GM19397 (cell line): Measurements from ENCODE around the gene AKAP11.

Experiments
- ATAC-seq: cut with Tn5 transposase; IDR thresholded peaks from one replicate; pipeline ENCODE4 v1.9.1; 2021; ENCODE audit warnings: mild to moderate bottlenecking, moderate library complexity; ENCODE audit not compliant: unreplicated experiment

The AKAP11 gene

DNA sequence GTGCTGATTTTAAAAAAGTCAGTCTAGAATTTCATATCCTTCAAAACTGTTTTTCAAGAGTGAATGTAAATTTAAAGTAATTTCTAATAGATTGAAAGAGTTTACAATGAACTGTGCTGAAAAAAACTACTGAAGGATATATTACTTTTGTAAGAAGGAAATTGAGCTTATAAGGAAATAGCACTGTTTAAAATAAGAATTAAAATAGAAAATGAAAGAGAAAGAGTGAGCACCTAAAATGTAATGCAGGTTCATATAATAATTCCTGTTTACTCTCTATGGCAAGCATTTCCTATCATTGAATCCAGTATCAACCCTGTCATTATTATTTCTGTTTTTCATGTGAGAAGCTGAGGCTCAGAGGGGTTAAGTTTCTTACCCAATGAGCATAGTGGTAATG, 57.3 kb downstream of the AKAP11 start:
- ATAC-seq = no peak

- no peak for ATAC-seq
Observed at GRCh38 chr13:42331009-42331408, 59.1 kb downstream of the AKAP11 start.

DNA sequence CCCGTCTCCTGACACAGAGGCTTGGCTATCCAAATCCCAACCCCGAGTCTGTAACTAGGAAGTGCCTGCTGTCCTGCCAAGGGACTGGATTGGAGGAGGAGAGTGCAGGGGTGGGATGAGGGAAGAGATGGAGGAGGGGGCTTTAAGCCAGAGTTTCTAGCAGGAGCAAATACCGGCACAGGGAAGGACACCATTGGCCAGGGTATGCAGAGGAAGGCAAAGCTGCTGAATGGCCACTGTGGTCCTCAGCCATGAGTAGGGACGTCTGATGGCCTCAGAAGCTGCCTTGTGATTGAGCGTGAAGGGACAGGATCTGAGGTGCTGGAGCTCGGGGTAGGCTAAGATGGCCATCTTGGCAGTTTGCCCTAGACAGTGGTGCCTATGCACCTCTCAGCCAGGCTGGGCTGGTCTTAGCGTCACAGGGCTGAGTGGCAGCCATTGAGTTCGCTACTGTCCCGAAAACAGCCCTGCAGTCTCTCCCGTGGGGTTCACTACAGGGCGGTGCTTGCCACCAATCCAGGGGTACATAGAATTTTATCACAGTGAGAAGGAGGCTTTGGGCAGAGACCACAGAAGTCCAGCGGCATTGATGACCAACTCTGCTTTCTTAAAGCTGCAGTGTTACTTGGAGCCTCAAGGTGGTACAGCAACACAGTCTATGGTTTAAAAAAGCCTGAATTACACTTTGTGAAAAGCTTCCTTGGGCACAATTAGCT, 61.8 kb downstream of the AKAP11 start:
- peak; percentile 69 for ATAC-seq

DNA sequence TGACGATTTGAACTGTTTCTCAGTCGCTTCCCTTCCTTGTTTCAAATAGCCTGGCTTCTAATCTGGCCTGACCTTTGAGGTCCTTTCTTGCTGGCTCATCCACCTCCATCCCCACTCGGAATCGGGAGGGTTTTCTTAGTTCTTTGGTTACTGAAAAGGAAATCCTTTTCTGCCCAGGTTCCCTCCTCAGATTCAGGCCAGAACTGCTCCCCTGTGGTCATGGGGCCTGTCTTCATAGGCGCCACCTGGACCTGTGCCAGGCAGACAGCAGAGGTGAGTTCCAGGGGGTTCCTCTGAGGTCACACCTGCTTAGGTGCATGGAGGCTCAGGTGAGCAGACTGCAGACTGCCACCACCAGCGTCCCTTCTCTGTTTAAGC, 62.4 kb downstream of the AKAP11 start:
- peak; percentile 30 for ATAC-seq

DNA sequence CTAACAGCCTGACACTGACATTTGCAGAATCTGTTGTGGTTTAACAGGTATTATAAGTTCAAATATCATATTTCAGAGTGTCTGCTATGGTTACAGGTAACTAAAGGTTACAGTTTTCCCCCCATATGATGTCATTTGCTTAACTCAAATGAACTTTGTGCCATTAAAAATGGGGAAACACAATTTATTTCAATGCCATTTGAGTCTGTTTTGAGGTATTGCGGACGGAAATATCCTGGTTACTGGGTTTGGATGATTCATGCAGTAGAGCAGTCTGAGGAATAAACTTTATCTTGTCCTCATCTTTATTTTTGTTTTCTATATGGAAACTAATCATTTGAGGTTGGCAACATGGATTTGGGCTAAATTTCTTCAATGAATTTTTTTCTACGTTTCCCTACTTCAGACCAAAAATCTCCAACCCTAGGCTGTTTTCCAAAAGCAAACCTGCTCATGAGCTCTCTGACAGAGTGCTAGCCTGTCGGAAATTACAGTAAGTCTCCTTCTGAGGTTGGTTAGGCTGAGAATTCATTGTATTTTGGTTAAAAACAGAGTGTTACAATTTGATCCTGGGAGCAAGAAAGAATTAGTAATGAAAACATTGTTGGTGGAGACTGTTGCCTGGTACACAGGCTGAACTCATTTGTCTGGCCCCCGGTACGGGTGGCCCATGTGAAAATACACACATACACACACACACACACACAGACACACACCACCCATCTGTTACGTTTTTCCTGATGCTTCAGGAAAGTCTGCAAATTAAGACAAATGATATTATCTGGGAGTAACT, 66.1 kb downstream of the AKAP11 start:
- ATAC-seq = no peak

- ATAC-seq = no peak
Observed at GRCh38 chr13:42345367-42345766, 73.4 kb downstream of the AKAP11 start.

- no peak for ATAC-seq
Observed at GRCh38 chr13:42348576-42348975, 76.6 kb downstream of the AKAP11 start.

GRCh38 chr13:42350141-42350540, 78.2 kb downstream of the AKAP11 start:
- ATAC-seq = no peak

DNA sequence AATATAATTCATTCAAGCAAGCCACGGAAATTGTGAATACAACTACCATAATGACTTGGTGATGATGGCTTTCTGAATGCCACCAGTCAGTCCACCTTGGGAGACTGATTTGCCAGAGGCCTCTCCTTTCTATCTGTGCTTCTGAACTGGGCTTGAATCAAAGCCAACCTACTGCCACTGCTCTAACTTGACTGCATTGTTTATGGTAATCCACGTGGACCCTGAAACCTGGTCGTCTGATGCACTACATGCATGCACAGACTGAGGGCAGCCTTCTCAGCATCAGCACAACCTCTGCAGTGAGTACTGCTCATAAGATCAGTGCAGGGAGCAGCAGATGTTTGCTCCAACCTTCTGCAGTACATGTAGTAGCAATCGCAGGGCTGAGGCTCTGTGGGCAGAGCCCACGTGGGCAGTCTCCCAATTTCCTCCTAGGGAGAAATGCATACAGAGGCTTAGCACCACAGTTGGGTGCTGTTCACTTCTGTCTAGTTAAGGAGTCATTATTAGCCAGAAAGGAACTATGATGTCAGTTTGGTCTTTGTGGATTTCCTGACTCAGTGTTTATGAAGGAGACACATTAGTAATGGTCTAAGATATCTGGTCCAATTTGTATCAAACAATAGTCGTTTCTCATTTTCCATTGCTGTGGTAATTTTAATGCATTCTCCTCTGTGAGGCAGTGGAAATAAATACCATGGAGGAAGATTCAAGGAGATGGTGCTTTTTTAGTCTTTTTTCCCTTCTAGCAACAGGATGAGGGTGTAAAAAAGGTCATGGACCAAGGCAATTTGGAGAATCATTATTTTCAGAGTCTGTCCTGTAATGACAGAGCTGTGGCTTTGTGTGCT, 82.5 kb downstream of the AKAP11 start:
- ATAC-seq = peak; percentile 79

GRCh38 chr13:42355092-42355485, 83.1 kb downstream of the AKAP11 start:
- ATAC-seq = no peak

- no peak for ATAC-seq
Observed at GRCh38 chr13:42355491-42356183, 83.7 kb downstream of the AKAP11 start.

- no peak for ATAC-seq
Observed at GRCh38 chr13:42356184-42356575, 84.2 kb downstream of the AKAP11 start.

DNA sequence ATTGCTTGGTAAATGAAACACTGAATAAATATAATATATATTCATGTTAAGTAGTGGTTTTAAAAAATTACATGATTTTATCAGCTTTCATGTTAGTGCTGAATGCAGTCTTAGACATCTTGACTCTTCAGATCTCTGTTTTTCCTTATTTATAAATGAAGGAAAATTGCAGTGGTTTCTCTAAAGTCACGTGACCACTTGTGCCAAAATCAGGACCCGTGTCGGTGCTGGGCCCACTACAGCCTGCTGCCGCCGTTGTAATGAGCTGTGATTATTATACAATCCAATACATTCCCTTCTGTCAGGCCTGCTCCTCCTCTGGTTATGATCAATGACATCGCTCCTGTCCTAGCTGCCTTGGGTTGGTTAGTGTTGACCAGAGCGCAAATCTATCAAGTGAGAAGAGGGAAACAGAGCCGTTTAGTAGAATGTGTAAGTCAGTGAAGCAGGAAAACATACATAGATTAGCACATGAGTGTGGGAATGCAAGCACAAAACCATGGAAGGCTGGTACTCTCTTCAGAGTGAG, 88.2 kb downstream of the AKAP11 start:
- ATAC-seq = no peak

DNA sequence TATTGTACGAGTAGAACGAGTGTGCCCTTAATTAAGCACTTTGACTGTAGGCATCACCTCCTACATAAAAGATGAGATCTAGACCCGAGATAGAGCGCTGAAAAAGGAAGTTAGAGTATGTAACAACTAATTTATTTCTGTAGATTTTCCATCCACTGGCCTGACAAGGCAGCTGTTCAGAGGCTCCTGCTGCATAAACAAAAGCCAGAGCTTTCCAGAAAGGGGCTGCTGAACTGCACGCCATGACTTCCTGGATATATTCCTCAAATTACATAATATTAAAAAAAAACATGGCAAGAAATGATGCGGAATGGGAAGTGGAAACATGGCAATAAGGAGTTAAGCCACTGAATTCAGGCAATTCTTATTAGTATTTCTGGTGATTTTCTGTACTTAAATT, 89.7 kb downstream of the AKAP11 start:
- ATAC-seq = no peak

DNA sequence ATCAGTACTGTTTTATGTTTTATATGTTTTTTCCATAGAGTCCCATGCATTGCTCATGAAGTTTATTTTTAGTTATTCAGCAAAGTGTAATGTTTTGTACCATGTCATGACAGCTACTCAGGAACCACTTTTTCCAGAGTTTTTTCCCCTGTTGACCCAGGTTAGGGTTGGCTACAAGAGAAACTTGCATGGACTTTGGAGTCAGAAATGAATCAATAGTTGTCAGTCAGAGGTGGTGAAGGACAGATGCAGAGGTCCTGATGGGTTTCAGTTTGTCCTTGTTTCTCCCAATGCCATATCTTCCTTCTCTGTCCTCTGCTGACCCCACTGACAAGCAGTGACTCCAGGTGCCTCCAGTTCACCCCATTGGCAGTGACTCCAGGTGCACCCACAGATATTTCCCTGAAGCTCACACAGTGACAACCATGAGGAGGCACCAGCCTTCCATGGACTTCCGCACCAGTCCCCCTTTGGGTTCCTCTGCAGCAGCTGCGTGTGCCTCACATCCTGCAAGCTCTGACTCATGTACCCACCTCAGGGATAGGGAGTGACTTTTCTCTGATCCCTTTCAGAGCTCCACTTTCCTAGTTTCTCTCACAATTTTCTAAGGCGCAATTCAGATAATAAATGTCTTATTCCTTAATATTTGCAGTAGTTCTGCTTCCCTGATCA, 92.1 kb downstream of the AKAP11 start:
- ATAC-seq = no peak

DNA sequence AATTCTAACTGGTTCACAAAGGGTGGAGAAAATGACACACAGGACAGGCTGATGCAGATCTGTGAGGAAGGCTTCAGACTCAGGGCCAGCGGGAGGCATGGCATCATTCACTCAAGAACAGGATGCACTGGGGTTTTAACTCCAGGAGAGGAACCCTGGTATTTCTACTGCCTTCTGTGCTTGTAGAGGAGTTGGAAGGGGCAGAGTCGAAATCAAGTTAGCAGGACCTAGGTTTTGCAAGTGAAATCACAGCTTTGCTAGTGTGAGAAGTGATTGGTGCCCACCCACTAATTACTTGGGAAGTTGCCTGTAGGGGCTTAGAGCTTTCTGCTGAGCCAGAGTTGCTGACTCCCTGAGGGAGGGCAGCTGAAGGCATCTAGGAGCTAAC, 92.7 kb downstream of the AKAP11 start:
- ATAC-seq = no peak

DNA sequence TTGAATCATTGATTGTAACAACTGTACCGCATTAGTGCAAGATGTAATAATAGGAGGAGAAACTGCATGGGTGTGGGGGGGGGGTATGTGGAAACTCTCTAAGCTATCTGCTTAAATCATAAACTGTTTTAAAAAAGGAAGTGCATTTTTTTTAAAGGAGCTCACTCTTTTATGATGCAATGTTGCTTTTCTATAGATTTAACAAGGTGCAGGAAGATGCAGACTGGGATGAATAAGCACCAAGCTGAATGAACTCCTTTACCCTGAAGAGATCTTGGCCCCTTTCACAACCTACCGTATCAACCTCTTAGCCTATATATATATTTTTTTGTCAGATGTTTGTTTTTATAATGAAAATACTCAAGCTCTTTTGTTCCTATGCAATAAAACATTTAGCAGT, 95.9 kb downstream of the AKAP11 start:
- no peak for ATAC-seq

GRCh38 chr13:42369071-42369797, 97.3 kb downstream of the AKAP11 start:
- ATAC-seq = no peak

- no peak for ATAC-seq
Observed at GRCh38 chr13:42370229-42370628, 98.3 kb downstream of the AKAP11 start.
